Measurements from ENCODE around the gene ECT2L.
"Not testable (repeated sequence)": the region's sequence is repeated elsewhere in the genome, so short reads cannot be mapped to it uniquely, and the experiment has no call there.

ECT2L gene

GRCh38 chr6:138914701-138915100, 118.8 kb downstream of the ECT2L start:
- no peak for DNase-seq (ENCODE audit: low read depth)
- no peak overlapping the region for H3K4me3 ChIP-seq (ENCODE audit: low read depth, low read length)

GRCh38 chr6:138920906-138921305, 125.0 kb downstream of the ECT2L start:
- no peak overlapping the region for H3K4me3 ChIP-seq (ENCODE audit: low read depth, low read length)
- no peak for DNase-seq (ENCODE audit: low read depth)

- no peak overlapping the region for H3K4me3 ChIP-seq (ENCODE audit: low read depth, low read length)
- no peak for DNase-seq (ENCODE audit: low read depth)
Observed at GRCh38 chr6:138923561-138923960, 127.7 kb downstream of the ECT2L start.

- no peak overlapping the region for H3K4me3 ChIP-seq (ENCODE audit: low read depth, low read length)
- no peak for DNase-seq (ENCODE audit: low read depth)
Observed at GRCh38 chr6:138925806-138926205, 129.9 kb downstream of the ECT2L start.

GRCh38 chr6:138926579-138926978, 130.7 kb downstream of the ECT2L start:
- no peak overlapping the region for H3K4me3 ChIP-seq (ENCODE audit: low read depth, low read length)
- no peak for DNase-seq (ENCODE audit: low read depth)

- DNase-seq (ENCODE audit: low read depth) = no peak
- H3K4me3 ChIP-seq (ENCODE audit: low read depth, low read length) = no peak overlapping the region
Observed at GRCh38 chr6:138931660-138932059, 135.8 kb downstream of the ECT2L start.

GRCh38 chr6:138936873-138937272, 141.0 kb downstream of the ECT2L start:
- not testable (repeated sequence) for DNase-seq (ENCODE audit: low read depth); H3K4me3 ChIP-seq (ENCODE audit: low read depth, low read length)

GRCh38 chr6:138943089-138943625, 147.3 kb downstream of the ECT2L start:
- no peak for DNase-seq (ENCODE audit: low read depth)
- no peak overlapping the region for H3K4me3 ChIP-seq (ENCODE audit: low read depth, low read length)

- no peak overlapping the region for H3K4me3 ChIP-seq (ENCODE audit: low read depth, low read length)
- peak; percentile 49 for DNase-seq (ENCODE audit: low read depth)
Observed at GRCh38 chr6:138944412-138944811, 148.5 kb downstream of the ECT2L start.

- H3K4me3 ChIP-seq (ENCODE audit: low read depth, low read length) = no peak overlapping the region
- DNase-seq (ENCODE audit: low read depth) = no peak
Observed at GRCh38 chr6:138945354-138945753, 149.5 kb downstream of the ECT2L start.

GRCh38 chr6:138948004-138948403, 152.1 kb downstream of the ECT2L start:
- no peak overlapping the region for H3K4me3 ChIP-seq (ENCODE audit: low read depth, low read length)
- no peak for DNase-seq (ENCODE audit: low read depth)

GRCh38 chr6:138948546-138949179, 152.8 kb downstream of the ECT2L start:
- no peak overlapping the region for H3K4me3 ChIP-seq (ENCODE audit: low read depth, low read length)
- DNase-seq (ENCODE audit: low read depth) = no peak

- no peak for DNase-seq (ENCODE audit: low read depth)
- no peak overlapping the region for H3K4me3 ChIP-seq (ENCODE audit: low read depth, low read length)
Observed at GRCh38 chr6:138953451-138953850, 157.6 kb downstream of the ECT2L start.

All from skeletal muscle cell (primary cell).